NCI-H526 treated with DMSO at 0.1 percent for 48 hours (cell line): ENCODE measurements around the gene SHD.
A peak's percentile ranks its signal among the peaks of the same experiment; 100 is the strongest.
"Not testable (repeated sequence)": the region's sequence is repeated elsewhere in the genome, so short reads cannot be mapped to it uniquely, and the experiment has no call there.

Source experiments
- DNase-seq: peaks from one replicate; lab custom pipeline; 2025; lab: John Stamatoyannopoulos, UW

SHD gene

GRCh38 chr19:4278419-4279266, at the start of gene SHD:
Gene SHD, plus strand, starts transcription at chr19:4279266. Its CDS starts 798 bp downstream, at chr19:4280064.
- no peak for DNase-seq

DNA sequence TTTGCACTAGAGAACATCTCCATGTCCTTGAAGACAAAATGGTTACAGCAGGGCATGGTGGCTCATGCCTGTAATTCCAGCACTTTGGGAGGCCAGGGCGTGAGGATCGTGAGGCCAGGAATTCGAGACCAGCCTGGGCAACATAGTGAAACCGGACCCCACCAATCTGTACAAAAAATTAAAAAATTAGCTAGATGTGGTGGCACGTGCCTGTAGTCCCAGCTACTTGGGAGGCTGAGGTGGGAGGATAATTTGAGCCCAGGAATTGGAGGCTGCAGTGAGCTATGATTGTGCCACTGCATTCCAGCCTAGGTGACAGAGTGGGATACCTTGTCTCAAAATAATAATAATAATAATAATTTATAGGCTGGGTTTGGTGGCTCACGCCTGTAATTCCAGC, 48.8 kb upstream of the SHD start:
- not testable (repeated sequence) for DNase-seq

- not testable (repeated sequence) for DNase-seq
These were observed 47.5 kb upstream of the SHD start for GRCh38 chr19:4231521-4231920.

DNA sequence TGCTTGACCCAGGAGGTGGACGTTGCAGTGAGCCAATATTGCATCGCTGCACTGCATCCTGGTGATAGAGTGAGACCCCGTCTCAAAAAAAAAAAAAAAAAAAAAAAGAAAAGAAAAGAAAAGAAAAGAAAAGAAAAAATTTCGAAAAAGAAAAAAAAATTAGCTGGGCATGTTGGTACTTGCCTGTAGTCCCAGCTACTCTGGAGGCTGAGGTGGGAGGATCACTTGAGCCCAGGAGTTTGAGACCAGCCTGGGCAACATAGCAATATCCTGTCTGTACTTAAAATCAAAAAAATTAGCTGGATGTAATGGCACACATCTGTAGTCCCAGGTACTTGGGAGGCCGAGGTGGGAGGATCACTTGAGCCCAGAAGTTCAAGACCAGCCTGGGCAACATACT, 46.9 kb upstream of the SHD start:
- DNase-seq, result not testable (repeated sequence)

GRCh38 chr19:4232614-4233281, 46.3 kb upstream of the SHD start:
- DNase-seq, result no peak

GRCh38 chr19:4233282-4233853, 45.7 kb upstream of the SHD start:
- no peak for DNase-seq

GRCh38 chr19:4234142-4234861, 44.8 kb upstream of the SHD start:
- DNase-seq, result no peak

GRCh38 chr19:4234862-4235201, 44.2 kb upstream of the SHD start:
- no peak for DNase-seq

DNA sequence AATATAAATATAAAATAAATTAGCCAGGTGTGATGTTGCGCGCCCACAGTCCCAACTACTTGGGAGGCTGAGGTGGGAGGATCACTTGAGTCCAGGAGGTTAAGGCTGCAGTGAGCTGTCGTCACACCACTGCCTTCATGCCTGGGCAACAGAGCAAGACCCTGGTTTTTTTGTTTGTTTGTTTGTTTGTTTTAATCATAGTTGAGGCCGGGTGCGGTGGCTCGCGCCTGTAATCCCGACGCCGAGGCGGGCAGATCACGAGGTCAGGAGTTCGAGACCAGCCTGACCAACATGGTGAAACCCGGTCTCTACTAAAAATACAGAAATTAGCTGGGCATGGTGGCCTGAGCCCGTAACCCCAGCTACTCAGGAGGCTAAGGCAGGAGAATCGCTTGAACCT, 41.6 kb upstream of the SHD start:
- DNase-seq, result not testable (repeated sequence)

DNA sequence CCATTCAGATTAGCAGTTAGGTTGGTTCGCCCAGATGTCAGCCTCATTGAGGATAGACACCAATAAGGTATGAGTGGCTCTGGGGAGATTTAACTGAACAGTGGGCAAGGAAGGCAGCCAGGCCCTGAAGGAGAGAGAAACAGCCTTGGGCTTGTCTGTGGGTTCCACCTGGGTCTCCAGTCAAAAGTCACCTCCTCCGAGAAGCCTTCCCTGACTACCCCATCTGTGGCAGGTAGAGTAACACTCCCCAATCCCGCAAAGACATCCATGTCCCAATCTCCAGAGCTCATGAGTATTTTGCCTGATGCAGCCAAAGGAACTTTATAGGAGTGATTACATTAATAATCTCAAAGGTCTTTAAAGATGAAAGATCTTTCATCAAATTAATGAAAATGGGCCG, 40.2 kb upstream of the SHD start:
- DNase-seq, result no peak

- no peak for DNase-seq
These were observed 37.1 kb upstream of the SHD start for GRCh38 chr19:4241824-4242430.

DNA sequence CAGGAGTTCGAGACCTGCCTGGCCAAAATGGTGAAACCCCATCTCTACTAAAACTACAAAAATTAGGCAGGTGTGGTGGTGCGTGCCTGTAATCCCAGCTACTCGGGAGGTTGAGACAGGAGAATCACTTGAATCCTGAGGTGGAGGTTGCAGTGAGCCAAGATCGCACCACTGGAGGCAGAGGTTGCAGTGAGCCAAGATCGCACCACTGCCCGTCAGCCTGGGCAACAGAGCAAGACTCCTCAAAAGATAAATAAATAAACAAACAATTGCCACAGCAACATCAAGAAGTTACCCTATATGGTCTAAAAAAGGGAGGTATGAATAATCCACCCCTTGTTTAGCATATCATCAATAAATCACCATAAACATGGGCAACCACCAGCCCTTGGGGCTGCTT, 33.1 kb upstream of the SHD start:
- DNase-seq, result not testable (repeated sequence)

DNA sequence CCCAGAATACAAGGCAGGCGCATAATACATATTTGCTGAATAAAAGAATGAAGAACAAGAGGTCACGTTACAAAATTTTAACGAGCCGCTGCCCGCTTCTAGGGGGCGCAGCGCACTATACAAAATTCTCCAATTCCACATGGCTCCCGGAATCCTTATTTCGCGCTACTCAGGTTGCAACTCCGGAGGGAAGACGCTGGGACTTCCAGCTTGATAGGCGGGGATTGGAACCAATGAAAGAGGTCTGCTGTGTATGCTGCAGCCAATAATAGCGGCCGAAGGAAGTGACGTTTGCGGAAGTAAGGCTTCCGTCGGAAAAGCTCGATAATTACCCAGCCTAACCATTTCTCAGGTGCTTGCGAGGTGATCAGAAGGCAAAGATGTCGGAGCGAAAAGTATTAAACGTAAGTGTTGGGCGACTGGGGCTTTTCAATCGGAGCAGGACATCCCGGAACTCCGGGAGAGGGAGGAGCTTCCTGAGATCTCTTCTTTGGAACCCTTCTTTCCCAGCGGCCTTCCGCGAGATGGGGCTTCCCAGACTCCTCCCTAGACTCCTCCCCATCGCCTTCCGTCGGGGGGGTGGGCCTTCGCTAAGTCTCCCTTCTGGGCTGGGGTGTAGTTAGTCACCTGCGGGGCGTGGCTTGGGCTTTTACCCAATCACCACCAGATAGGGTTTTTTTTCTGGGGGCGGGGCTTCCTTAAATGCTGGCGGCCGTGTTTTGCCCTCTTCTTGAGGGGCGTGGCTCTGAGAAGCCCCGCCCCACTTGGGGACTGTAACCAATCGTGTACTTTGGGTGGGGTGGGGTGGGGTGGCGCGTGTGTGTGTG, 32.1 kb upstream of the SHD start, which contains the start of gene YJU2:
YJU2 (plus strand) TSS at position 314 of the 827 bp plus-strand sequence; CDS start at position 381, 67 bp downstream.
- DNase-seq, result peak; percentile 93

DNA sequence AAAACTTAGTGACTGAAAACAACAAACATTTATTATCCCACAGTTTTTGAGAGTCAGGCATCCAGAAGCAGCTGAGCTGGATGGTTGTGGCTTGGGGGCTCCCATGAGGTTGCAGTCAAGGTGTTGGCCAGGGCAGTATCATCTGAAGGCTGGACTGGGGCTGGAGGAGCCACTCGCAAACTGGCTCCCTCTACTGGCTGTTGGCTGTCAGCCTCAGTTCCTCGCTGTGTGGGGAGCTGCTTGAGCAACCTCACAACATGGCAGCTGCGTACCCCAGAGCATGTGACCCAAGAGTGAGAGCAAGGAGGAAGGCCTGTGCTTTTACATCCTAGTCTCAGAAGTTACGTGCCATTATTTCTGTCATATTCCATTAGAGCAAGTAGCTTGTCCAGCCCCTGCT, 22.5 kb upstream of the SHD start:
- no peak for DNase-seq

GRCh38 chr19:4257025-4257424, 22.0 kb upstream of the SHD start:
- DNase-seq, result no peak

DNA sequence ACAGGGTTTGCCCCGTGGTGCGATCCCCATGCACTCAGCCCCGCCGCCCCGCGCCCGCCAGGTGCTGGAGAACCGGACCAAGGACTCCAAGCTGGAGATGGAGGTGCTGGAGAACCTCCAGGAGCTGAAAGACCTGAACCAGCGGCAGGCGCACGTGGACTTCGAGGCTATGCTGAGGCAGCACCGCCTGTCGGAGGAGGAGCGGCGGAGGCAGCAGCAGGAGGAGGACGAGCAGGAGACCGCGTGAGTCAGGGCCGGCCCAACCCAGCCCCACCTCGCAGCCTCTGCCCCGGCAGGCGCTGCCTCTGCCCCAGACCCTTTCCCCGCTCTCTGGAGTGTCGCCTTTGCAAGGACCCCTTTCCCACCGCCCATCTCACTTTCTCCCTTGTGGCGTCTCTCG, 20.9 kb upstream of the SHD start:
- no peak for DNase-seq

- DNase-seq, result no peak
These were observed 18.4 kb upstream of the SHD start for GRCh38 chr19:4260613-4261191.

- DNase-seq, result no peak
These were observed 14.3 kb upstream of the SHD start for GRCh38 chr19:4264812-4265211.

DNA sequence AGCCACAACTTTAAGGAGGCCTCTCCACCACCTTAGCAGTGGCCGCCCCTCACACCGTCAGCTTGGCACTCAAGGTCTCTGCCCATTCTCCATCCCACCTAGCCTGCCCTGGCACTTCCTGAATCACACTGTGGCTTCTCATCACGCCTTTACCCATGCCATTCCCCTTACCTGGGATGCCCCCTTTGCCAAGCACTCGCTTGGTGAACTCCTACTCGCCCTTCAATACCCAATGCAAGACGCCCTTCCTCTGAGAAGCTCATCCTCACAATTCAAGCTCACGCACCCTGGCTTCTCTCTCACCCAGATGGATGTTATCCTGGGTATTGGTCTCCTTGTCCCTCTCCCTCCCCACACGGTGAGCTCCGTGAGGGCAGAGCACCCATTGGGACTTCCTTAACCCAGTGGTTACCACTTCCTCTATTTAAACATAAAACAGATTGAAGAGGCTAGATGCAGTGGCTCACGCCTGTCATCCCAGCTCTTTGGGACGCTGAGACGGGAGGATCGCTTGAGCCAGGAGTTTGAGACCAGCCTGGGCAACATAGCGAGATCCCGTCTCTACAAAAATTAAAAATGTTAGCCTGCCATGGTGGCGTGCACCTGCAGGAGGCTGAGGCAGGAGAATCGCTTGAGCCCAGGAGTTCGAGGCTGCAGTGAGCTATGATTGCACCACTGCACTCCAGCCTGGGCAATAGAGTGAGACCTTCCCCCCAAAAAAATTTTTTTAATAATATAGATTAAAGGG, 12.6 kb upstream of the SHD start:
- DNase-seq, result no peak
